ENCODE results near the gene SNN. TPM values are rescaled to one million over a fixed set of nuclear protein-coding genes. Genes with fewer than 3 reads are reported as not detected.

SNN gene
- total RNA-seq, 2 experiments from 2014 or later, result 5.6 to 6.2 TPM

GRCh38 chr16:11674001-11674817 lies 6.0 kb downstream of the SNN start:
- ChIA-PET POLR2A (no interaction called here), CTCF (interaction anchor here (0.8 to 1.4 kb wide), 3 partner anchors 10 to 15 kb away, joined by 3 to 7 read pairs (median 3); no protein-coding TSS in a partner anchor)

GRCh38 chr16:11674818-11675560 lies 6.7 kb downstream of the SNN start:
- CTCF ChIA-PET, result interaction anchor here (0.8 to 0.9 kb wide), 2 partner anchors 9 to 14 kb away, joined by 3 read pairs; no protein-coding TSS in a partner anchor
- POLR2A ChIA-PET, result no interaction called here

GRCh38 chr16:11675561-11676511 lies 7.6 kb downstream of the SNN start:
- CTCF ChIA-PET, result interaction anchor here (0.9 kb wide), 1 partner anchor 13 kb away, joined by 3 read pairs; no protein-coding TSS in a partner anchor
- POLR2A ChIA-PET, result no interaction called here

GRCh38 chr16:11676799-11677198 lies 8.5 kb downstream of the SNN start:
- ChIA-PET POLR2A (no interaction called here), CTCF (no interaction called here)

- POLR2A ChIA-PET, result no interaction called here
- CTCF ChIA-PET, result interaction anchor here (1.7 kb wide), 1 partner anchor 12 kb away, joined by 4 read pairs; no protein-coding TSS in a partner anchor
These were observed 9.2 kb downstream of the SNN start for GRCh38 chr16:11677451-11677951.

- ChIA-PET POLR2A (no interaction called here), CTCF (interaction anchor here (1.7 kb wide), 1 partner anchor 11 kb away, joined by 4 read pairs; no protein-coding TSS in a partner anchor)
These were observed 10.0 kb downstream of the SNN start for GRCh38 chr16:11677959-11678881.

- CTCF ChIA-PET, result interaction anchor here (1.7 kb wide), 1 partner anchor 10 kb away, joined by 4 read pairs; no protein-coding TSS in a partner anchor
- POLR2A ChIA-PET, result interaction anchor here (0.6 kb wide), 1 partner anchor 99 kb away, joined by 3 read pairs; no protein-coding TSS in a partner anchor
These were observed 11.0 kb downstream of the SNN start for GRCh38 chr16:11679250-11679649.

- CTCF ChIA-PET, result interaction anchor here (1.1 to 1.5 kb wide), 2 partner anchors 118 to 148 kb away, joined by 3 to 4 read pairs; no protein-coding TSS in a partner anchor
- POLR2A ChIA-PET, result interaction anchor here (0.6 kb wide), 1 partner anchor 100 kb away, joined by 3 read pairs; no protein-coding TSS in a partner anchor
These were observed 12.0 kb downstream of the SNN start for GRCh38 chr16:11679941-11680911.

- ChIA-PET POLR2A (no interaction called here), CTCF (interaction anchor here (1.0 to 1.5 kb wide), 3 partner anchors 22 to 150 kb away, joined by 3 to 4 read pairs (median 3); no protein-coding TSS in a partner anchor)
These were observed 13.3 kb downstream of the SNN start for GRCh38 chr16:11681556-11681955.

- ChIA-PET CTCF (interaction anchor here (1.0 kb wide), 2 partner anchors 23 to 150 kb away, joined by 3 read pairs; no protein-coding TSS in a partner anchor), POLR2A (no interaction called here)
These were observed 13.9 kb downstream of the SNN start for GRCh38 chr16:11681976-11682654.

- ChIA-PET POLR2A (no interaction called here), CTCF (interaction anchor here (1.0 to 2.1 kb wide), 3 partner anchors 9 to 151 kb away, joined by 3 to 7 read pairs (median 3); no protein-coding TSS in a partner anchor)
These were observed 14.4 kb downstream of the SNN start for GRCh38 chr16:11682655-11683096.

- POLR2A ChIA-PET, result interaction anchor here (0.8 kb wide), 1 partner anchor 120 kb away, joined by 3 read pairs; no protein-coding TSS in a partner anchor
- CTCF ChIA-PET, result interaction anchor here (0.7 to 2.1 kb wide), 2 partner anchors 10 to 42 kb away, joined by 3 to 7 read pairs; no protein-coding TSS in a partner anchor
These were observed 14.9 kb downstream of the SNN start for GRCh38 chr16:11683145-11683544.

- CTCF ChIA-PET, result interaction anchor here (0.8 to 2.1 kb wide), 3 partner anchors 10 to 16 kb away, joined by 3 to 7 read pairs (median 3); partner anchors contain the start of gene SNN
- POLR2A ChIA-PET, result no interaction called here
These were observed 16.2 kb downstream of the SNN start for GRCh38 chr16:11684231-11685025.

- POLR2A ChIA-PET, result no interaction called here
- CTCF ChIA-PET, result interaction anchor here (0.8 kb wide), 1 partner anchor 320 kb away, joined by 3 read pairs; no protein-coding TSS in a partner anchor
These were observed 17.8 kb downstream of the SNN start for GRCh38 chr16:11685844-11686618.
